HG03565 (cell line): Measurements from ENCODE around the gene MAB21L4.

Experiments
- ATAC-seq: cut with Tn5 transposase; IDR thresholded peaks from one replicate; pipeline ENCODE4 v1.9.1; 2021; ENCODE audit warnings: mild to moderate bottlenecking, moderate library complexity; ENCODE audit not compliant: unreplicated experiment

The MAB21L4 gene

GRCh38 chr2:240925568-240926515, 29.9 kb upstream of the MAB21L4 start:
- no peak for ATAC-seq

- ATAC-seq = no peak
These were observed 29.2 kb upstream of the MAB21L4 start for GRCh38 chr2:240925191-240925567.

GRCh38 chr2:240922982-240923537, 27.1 kb upstream of the MAB21L4 start:
- ATAC-seq = no peak

- ATAC-seq = no peak
These were observed 26.5 kb upstream of the MAB21L4 start for GRCh38 chr2:240922245-240922981.

GRCh38 chr2:240921995-240922244, 26.0 kb upstream of the MAB21L4 start:
- no peak for ATAC-seq

- ATAC-seq = no peak
These were observed 25.5 kb upstream of the MAB21L4 start for GRCh38 chr2:240921311-240921994.

GRCh38 chr2:240920783-240921231, 24.9 kb upstream of the MAB21L4 start:
- no peak for ATAC-seq

- no peak for ATAC-seq
These were observed 24.1 kb upstream of the MAB21L4 start for GRCh38 chr2:240919786-240920782.

- no peak for ATAC-seq
These were observed 23.3 kb upstream of the MAB21L4 start for GRCh38 chr2:240919161-240919781.

GRCh38 chr2:240918258-240919091, 22.5 kb upstream of the MAB21L4 start:
- no peak for ATAC-seq

GRCh38 chr2:240917684-240918257, 21.8 kb upstream of the MAB21L4 start:
- ATAC-seq = no peak

- ATAC-seq = no peak
These were observed 21.2 kb upstream of the MAB21L4 start for GRCh38 chr2:240917009-240917683.

GRCh38 chr2:240916571-240917008, 20.6 kb upstream of the MAB21L4 start:
- no peak for ATAC-seq

- ATAC-seq = no peak
These were observed 19.8 kb upstream of the MAB21L4 start for GRCh38 chr2:240915526-240916341.

GRCh38 chr2:240914645-240915525, 18.9 kb upstream of the MAB21L4 start:
- ATAC-seq = no peak
